DOHH2 (cell line): ENCODE results near the gene EPHA5.

Source experiments
- H3F3A ChIP-seq: fragments of 200-600 bp; sonication (generic), shearing (Covaris generic); 2 replicates; pipeline ENCODE4 v1.6.0; 2016; ENCODE audit warnings: antibody characterized with exemption, mild to moderate bottlenecking; ENCODE audit not compliant: control insufficient read depth, insufficient read depth
- H3K27ac ChIP-seq: fragments of 200-600 bp; sonication (generic); 2 replicates; pipeline ENCODE4 v1.5.1; 2014; ENCODE audit warnings: low read depth, mild to moderate bottlenecking, low read length, moderate library complexity
- H3K27me3 ChIP-seq: fragments of 200-600 bp; sonication (generic); 2 replicates; pipeline ENCODE4 v1.6.1; 2014; ENCODE audit warnings: mild to moderate bottlenecking, low read length, mixed read lengths; ENCODE audit not compliant: control insufficient read depth
- H3K36me3 ChIP-seq: fragments of 200-600 bp; sonication (generic); 2 replicates; pipeline ENCODE4 v1.6.1; 2014; ENCODE audit warnings: mild to moderate bottlenecking, low read length, moderate library complexity, mixed read lengths; ENCODE audit not compliant: control insufficient read depth
- H3K4me1 ChIP-seq: fragments of 200-600 bp; sonication (generic); 2 replicates; pipeline ENCODE4 v1.6.1; 2014; ENCODE audit warnings: mild to moderate bottlenecking, low read length, mixed read lengths; ENCODE audit not compliant: control insufficient read depth
- H3K4me2 ChIP-seq: fragments of 200-600 bp; sonication (generic); 2 replicates; pipeline ENCODE4 v1.6.0; 2014; ENCODE audit warnings: mild to moderate bottlenecking, low read length, moderate library complexity
- H3K4me3 ChIP-seq: fragments of 200-600 bp; sonication (generic); 2 replicates; pipeline ENCODE4 v1.5.1; 2014; ENCODE audit warnings: mild to moderate bottlenecking, low read length, mixed read lengths
- H3K79me2 ChIP-seq: fragments of 200-600 bp; sonication (generic); 2 replicates; pipeline ENCODE4 v1.6.1; 2014; ENCODE audit warnings: mild to moderate bottlenecking, low read length, mixed read lengths; ENCODE audit not compliant: control insufficient read depth
- H3K9me2 ChIP-seq: fragments of 200-600 bp; sonication (generic); replicated peaks from 2 replicates; pipeline ENCODE4 v1.6.1; 2014; ENCODE audit warnings: mild to moderate bottlenecking, low read length, mixed read lengths; ENCODE audit not compliant: control insufficient read depth
- H3K9me3 ChIP-seq: fragments of 200-600 bp; sonication (generic); 2 replicates; pipeline ENCODE4 v1.6.1; 2014; ENCODE audit warnings: antibody characterized with exemption, low read length, mixed read lengths; ENCODE audit not compliant: control insufficient read depth, insufficient read depth
- H4K20me1 ChIP-seq: fragments of 200-600 bp; sonication (generic); 2 replicates; pipeline ENCODE4 v1.6.0; 2014; ENCODE audit warnings: low read depth, mild to moderate bottlenecking, antibody characterized with exemption, low read length, moderate library complexity; ENCODE audit not compliant: control insufficient read depth, insufficient read depth
- EZH2phosphoT487 ChIP-seq: fragments of 200-600 bp; sonication (generic); IDR thresholded peaks from 2 replicates; pipeline ENCODE4 v1.6.1; 2017; ENCODE audit warnings: borderline replicate concordance, mild to moderate bottlenecking, antibody characterized with exemption, low read length, moderate library complexity, mixed read lengths
- TF ChIP-seq, protein P1 (sequence below): fragments of 200-600 bp; sonication (generic); IDR thresholded peaks from one replicate; pipeline ENCODE4 v1.5.1; 2014; ENCODE audit warnings: antibody characterized with exemption, mild to moderate bottlenecking, low read depth, low read length; ENCODE audit not compliant: poor library complexity, severe bottlenecking

Gene EPHA5

DNA sequence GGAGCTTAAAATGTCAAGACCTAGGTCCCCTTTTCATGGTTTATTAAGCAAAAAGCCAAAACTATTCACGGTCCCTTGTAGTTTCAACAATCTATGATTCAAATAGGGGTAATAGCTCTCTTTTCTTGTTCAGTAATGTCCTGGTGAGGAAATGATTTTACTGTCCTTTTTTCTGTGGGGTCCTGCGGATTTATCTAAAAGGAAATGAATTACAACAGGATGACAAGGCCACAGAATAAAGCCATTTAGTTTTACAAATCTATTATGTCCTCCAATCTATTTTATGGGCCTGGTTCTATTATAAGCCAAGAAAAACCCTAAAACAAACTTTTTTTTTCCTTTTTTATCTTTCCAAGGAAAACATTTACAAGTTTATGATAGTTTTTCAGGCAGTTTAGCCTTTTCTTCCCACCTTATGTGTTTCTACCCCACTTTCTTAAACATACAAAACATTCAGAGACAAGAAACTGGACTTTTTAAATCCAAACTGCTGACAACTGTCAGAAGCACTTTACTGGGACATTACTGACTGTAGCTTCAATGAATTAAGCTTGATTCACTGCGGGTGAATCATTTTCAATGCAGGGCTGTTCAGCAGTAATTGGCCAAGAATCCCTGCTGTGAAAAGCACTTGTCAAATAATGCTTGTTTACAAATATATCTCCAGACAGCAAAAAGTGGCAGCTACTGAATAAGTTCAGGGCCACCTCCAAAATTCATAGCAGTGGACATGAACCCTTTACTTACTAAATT, 4.3 kb downstream of the EPHA5 start:
- Histone ChIP-seq H3K4me3 (no peak overlapping the region), H4K20me1 (no peaks in the 10 kb centered on the region), H3K9me3 (no peaks in the 10 kb centered on the region; the same call in 1 of the 2 replicates), H3F3A (no peaks in the 10 kb centered on the region), H3K4me1 (no peaks in the 10 kb centered on the region), H3K4me2 (no peak overlapping the region), H3K27ac (no peak overlapping the region), H3K9me2 (no peaks in the 10 kb centered on the region), H3K36me3 (no peaks in the 10 kb centered on the region), H3K79me2 (no peaks in the 10 kb centered on the region), H3K27me3 (no peaks in the 10 kb centered on the region)
- TF ChIP-seq, protein P1, sequence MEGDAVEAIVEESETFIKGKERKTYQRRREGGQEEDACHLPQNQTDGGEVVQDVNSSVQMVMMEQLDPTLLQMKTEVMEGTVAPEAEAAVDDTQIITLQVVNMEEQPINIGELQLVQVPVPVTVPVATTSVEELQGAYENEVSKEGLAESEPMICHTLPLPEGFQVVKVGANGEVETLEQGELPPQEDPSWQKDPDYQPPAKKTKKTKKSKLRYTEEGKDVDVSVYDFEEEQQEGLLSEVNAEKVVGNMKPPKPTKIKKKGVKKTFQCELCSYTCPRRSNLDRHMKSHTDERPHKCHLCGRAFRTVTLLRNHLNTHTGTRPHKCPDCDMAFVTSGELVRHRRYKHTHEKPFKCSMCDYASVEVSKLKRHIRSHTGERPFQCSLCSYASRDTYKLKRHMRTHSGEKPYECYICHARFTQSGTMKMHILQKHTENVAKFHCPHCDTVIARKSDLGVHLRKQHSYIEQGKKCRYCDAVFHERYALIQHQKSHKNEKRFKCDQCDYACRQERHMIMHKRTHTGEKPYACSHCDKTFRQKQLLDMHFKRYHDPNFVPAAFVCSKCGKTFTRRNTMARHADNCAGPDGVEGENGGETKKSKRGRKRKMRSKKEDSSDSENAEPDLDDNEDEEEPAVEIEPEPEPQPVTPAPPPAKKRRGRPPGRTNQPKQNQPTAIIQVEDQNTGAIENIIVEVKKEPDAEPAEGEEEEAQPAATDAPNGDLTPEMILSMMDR: no peak
- TF ChIP-seq EZH2phosphoT487: no peak

DNA sequence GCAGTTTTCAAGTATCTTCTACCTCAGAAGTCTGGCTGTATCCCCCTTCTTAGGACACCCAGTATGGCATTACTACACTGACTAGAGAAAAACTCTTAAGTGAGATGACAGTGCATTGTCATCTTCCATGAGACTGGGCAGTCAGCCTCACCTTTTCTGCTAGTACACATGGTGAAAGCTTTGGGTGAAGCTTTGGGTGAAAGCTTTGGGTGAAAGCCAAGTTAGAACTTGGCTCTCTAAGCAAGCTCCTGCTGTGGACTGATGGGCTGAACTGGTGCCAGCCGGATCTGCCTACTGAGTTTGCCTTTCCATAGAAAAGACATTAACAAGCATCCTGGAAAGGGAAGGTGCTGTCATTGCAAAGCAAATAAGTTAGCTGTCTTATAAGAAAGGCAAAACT, 8.8 kb downstream of the EPHA5 start:
- Histone ChIP-seq H3K79me2 (no peaks in the 10 kb centered on the region), H3K27me3 (no peaks in the 10 kb centered on the region), H3K36me3 (no peaks in the 10 kb centered on the region), H3F3A (no peaks in the 10 kb centered on the region), H3K4me3 (no peak overlapping the region), H3K9me2 (no peaks in the 10 kb centered on the region), H3K9me3 (no peaks in the 10 kb centered on the region), H3K4me1 (no peaks in the 10 kb centered on the region), H4K20me1 (no peaks in the 10 kb centered on the region), H3K4me2 (no peak overlapping the region), H3K27ac (no peak overlapping the region)
- TF ChIP-seq, protein P1: no peak
- TF ChIP-seq EZH2phosphoT487: no peak

DNA sequence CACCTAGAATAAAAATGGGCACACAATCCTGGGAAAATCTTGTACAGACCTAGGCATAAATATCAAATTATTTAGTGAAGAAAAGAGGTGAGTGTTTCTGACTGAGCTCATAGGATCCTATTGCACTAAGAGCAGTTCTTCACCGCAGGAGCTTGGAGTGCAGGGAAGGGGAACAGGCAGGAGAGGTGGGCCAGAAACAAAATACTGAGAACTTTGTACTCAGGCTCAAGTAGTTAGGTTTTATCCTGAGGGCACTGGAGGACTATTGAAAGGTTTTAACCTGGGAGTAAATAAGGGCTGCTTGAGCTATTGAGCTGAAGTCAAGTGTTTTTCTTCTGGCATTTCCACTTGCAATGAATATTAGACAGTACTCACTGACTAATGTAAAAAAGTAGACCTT, 12.2 kb downstream of the EPHA5 start:
- Histone ChIP-seq H3K9me2 (no peaks in the 10 kb centered on the region), H3K79me2 (no peaks in the 10 kb centered on the region), H3F3A (no peaks in the 10 kb centered on the region), H3K27ac (no peak overlapping the region), H3K27me3 (no peaks in the 10 kb centered on the region), H3K4me3 (no peak overlapping the region), H3K4me2 (no peak overlapping the region), H4K20me1 (no peaks in the 10 kb centered on the region), H3K36me3 (no peaks in the 10 kb centered on the region), H3K4me1 (no peaks in the 10 kb centered on the region), H3K9me3 (no peaks in the 10 kb centered on the region)
- TF ChIP-seq EZH2phosphoT487: no peak
- TF ChIP-seq, protein P1: no peak
